HCT116 (cell line): Measurements from ENCODE around the gene C12orf75.

Source experiments
- CTCF ChIP-seq, 3 experiments: fragments of 200-600 bp in 1 of 3; sonication (generic) in 1 of 3; IDR thresholded peaks in 2 of 3; conservative IDR thresholded peaks in 1 of 3; 2 replicates each; pipeline ENCODE4 v1.5.1; 2012 to 2017; ENCODE audit warnings: low read depth in 2 of 3, low read length in 2 of 3, antibody characterized with exemption in 1 of 3, borderline replicate concordance in 1 of 3, control low read depth in 1 of 3, mild to moderate bottlenecking in 1 of 3, mixed read lengths in 1 of 3, mixed run types in 1 of 3, moderate library complexity in 1 of 3; ENCODE audit not compliant: insufficient read depth in 1 of 3
- ELF1 ChIP-seq: IDR thresholded peaks from 2 replicates; pipeline ENCODE4 v1.6.1; 2012; ENCODE audit warnings: low read depth, borderline replicate concordance
- EZH2 ChIP-seq: fragments of 200-600 bp; sonication (generic); IDR thresholded peaks from 2 replicates; pipeline ENCODE4 v1.6.1; 2017; ENCODE audit warnings: antibody characterized with exemption, mixed run types
- EZH2phosphoT487 ChIP-seq: fragments of 200-600 bp; IDR thresholded peaks from 2 replicates; pipeline ENCODE4 v1.6.1; 2018; ENCODE audit warnings: antibody characterized with exemption, borderline replicate concordance
- JUND ChIP-seq: IDR thresholded peaks from 2 replicates; pipeline ENCODE4 v1.6.1; 2012
- MAX ChIP-seq: IDR thresholded peaks from 2 replicates; pipeline ENCODE4 v1.6.1; 2012
- POLR2A ChIP-seq: IDR thresholded peaks from 2 replicates; pipeline ENCODE4 v1.7.0; 2011; ENCODE audit warnings: borderline replicate concordance; ENCODE audit not compliant: insufficient read depth, insufficient read length; ENCODE audit errors: extremely low read depth
- POLR2AphosphoS5 ChIP-seq: IDR thresholded peaks from 2 replicates; pipeline ENCODE4 v1.6.1; 2011; ENCODE audit warnings: mild to moderate bottlenecking, low read depth, low read length, moderate library complexity
- RAD21 ChIP-seq: IDR thresholded peaks from 2 replicates; pipeline ENCODE4 v1.6.1; 2012; ENCODE audit warnings: low read depth, mild to moderate bottlenecking
- TCF7L2 ChIP-seq: IDR thresholded peaks from 2 replicates; pipeline ENCODE4 v1.7.0; 2011; ENCODE audit warnings: borderline replicate concordance, inconsistent platforms; ENCODE audit not compliant: insufficient read depth, insufficient read length; ENCODE audit errors: extremely low read depth
- YY1 ChIP-seq: IDR thresholded peaks from 2 replicates; pipeline ENCODE4 v1.6.1; 2011; ENCODE audit warnings: low read length, low read depth, moderate library complexity, mild to moderate bottlenecking; ENCODE audit not compliant: insufficient replicate concordance; ENCODE audit errors: extremely low read depth
- ZBTB33 ChIP-seq: IDR thresholded peaks from 2 replicates; pipeline ENCODE4 v1.6.1; 2011; ENCODE audit warnings: mild to moderate bottlenecking, low read length, moderate library complexity; ENCODE audit not compliant: insufficient replicate concordance; ENCODE audit errors: extremely low read depth
- ZNF274 ChIP-seq: fragments of 200-500 bp; sonication (Bioruptor generic); IDR thresholded peaks from 2 replicates; pipeline ENCODE4 v1.6.1; 2014; ENCODE audit warnings: mild to moderate bottlenecking, low read depth, low read length, inconsistent platforms
- TF ChIP-seq, protein P1 (sequence below): IDR thresholded peaks from 2 replicates; pipeline ENCODE4 v1.6.1; 2012; ENCODE audit warnings: low read depth

GRCh38 chr12:105398930-105399329 is 68.4 kb downstream of the C12orf75 start:
- no peak for TF ChIP-seq POLR2A
- TF ChIP-seq CTCF (IDR thresholded peaks at IDR 0.05 in 2 of 3, conservative IDR thresholded peaks at IDR 0.05 in 1 of 3; ENCODE audit: borderline replicate concordance in 1 of 3, insufficient read depth in 1 of 3, low read depth in 2 of 3, low read length in 2 of 3): no peak
- TF ChIP-seq POLR2AphosphoS5: no peak
- no peak for TF ChIP-seq YY1
- no peak for TF ChIP-seq ZNF274
- no peak for TF ChIP-seq ZBTB33
- TF ChIP-seq EZH2: no peak
- no peak for TF ChIP-seq ELF1
- TF ChIP-seq, protein P1, sequence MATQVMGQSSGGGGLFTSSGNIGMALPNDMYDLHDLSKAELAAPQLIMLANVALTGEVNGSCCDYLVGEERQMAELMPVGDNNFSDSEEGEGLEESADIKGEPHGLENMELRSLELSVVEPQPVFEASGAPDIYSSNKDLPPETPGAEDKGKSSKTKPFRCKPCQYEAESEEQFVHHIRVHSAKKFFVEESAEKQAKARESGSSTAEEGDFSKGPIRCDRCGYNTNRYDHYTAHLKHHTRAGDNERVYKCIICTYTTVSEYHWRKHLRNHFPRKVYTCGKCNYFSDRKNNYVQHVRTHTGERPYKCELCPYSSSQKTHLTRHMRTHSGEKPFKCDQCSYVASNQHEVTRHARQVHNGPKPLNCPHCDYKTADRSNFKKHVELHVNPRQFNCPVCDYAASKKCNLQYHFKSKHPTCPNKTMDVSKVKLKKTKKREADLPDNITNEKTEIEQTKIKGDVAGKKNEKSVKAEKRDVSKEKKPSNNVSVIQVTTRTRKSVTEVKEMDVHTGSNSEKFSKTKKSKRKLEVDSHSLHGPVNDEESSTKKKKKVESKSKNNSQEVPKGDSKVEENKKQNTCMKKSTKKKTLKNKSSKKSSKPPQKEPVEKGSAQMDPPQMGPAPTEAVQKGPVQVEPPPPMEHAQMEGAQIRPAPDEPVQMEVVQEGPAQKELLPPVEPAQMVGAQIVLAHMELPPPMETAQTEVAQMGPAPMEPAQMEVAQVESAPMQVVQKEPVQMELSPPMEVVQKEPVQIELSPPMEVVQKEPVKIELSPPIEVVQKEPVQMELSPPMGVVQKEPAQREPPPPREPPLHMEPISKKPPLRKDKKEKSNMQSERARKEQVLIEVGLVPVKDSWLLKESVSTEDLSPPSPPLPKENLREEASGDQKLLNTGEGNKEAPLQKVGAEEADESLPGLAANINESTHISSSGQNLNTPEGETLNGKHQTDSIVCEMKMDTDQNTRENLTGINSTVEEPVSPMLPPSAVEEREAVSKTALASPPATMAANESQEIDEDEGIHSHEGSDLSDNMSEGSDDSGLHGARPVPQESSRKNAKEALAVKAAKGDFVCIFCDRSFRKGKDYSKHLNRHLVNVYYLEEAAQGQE: no peak
- no peak for TF ChIP-seq EZH2phosphoT487
- TF ChIP-seq RAD21: no peak
- TF ChIP-seq TCF7L2: no peak
- TF ChIP-seq MAX: no peak
- TF ChIP-seq JUND: no peak
